Hepatocyte (in vitro differentiated cells): ENCODE results near the gene KBTBD4.

Source experiments
- CTCF ChIP-seq: fragments of 200-600 bp; sonication (generic); IDR thresholded peaks from 2 replicates; pipeline ENCODE4 v1.5.1; 2016; ENCODE audit warnings: antibody characterized with exemption, mild to moderate bottlenecking; ENCODE audit not compliant: poor library complexity
- EZH2 ChIP-seq: fragments of 200-600 bp; sonication (generic); IDR thresholded peaks from 2 replicates; pipeline ENCODE4 v1.6.1; 2016; ENCODE audit warnings: antibody characterized with exemption, mild to moderate bottlenecking, borderline replicate concordance
- EZH2phosphoT487 ChIP-seq: fragments of 200-600 bp; sonication (generic); IDR thresholded peaks from one replicate; pipeline ENCODE4 v1.6.1; 2018; ENCODE audit warnings: antibody characterized with exemption, mild to moderate bottlenecking, low read depth, moderate library complexity; ENCODE audit not compliant: unreplicated experiment, severe bottlenecking

- TF ChIP-seq CTCF (no peak), EZH2 (no peak), EZH2phosphoT487 (no peak)
Measured at GRCh38 chr11:47566149-47566698, 12.5 kb downstream of the KBTBD4 start.
